ENCODE data around the gene DUSP9. TPM values are rescaled to one million over a fixed set of nuclear protein-coding genes. Genes with fewer than 3 reads are reported as not detected.

Gene DUSP9
- total RNA-seq, 3 donors from 2014 or later = not detected

GRCh38 chrX:153650959-153651358 is 4.0 kb downstream of the DUSP9 start:
- intact Hi-C loops (cut with DNase I, micrococcal nuclease) = no loop called here

GRCh38 chrX:153651540-153652079 is 4.6 kb downstream of the DUSP9 start:
- TF ChIP-seq CTCF (IDR thresholded peaks at IDR 0.05) = no peak
- intact Hi-C loops (cut with DNase I, micrococcal nuclease) = no loop called here
- Histone ChIP-seq H3K9me3 (no peaks in the 10 kb centered on the region), H3K4me3 (no peak overlapping the region), H3K4me1 (ENCODE audit: low read depth) (no peaks in the 10 kb centered on the region), H3K36me3 (ENCODE audit: low read depth) (no peaks in the 10 kb centered on the region)
- DNase-seq (no peak), ATAC-seq (peak; percentile 45)

More at GRCh38 chrX:153650959-153651358, 4.0 kb downstream of the DUSP9 start:
- H3K9me3 ChIP-seq = no peaks in the 10 kb centered on the region
- no peak overlapping the region for H3K4me3 ChIP-seq
- no peak for ATAC-seq
- TF ChIP-seq CTCF (IDR thresholded peaks at IDR 0.05) = no peak
- H3K4me1 ChIP-seq (ENCODE audit: low read depth) = no peaks in the 10 kb centered on the region
- DNase-seq = no peak
- H3K36me3 ChIP-seq (ENCODE audit: low read depth) = no peaks in the 10 kb centered on the region

- intact Hi-C loops (cut with DNase I, micrococcal nuclease) = no loop called here
- H3K4me1 ChIP-seq (ENCODE audit: low read depth) = no peaks in the 10 kb centered on the region
- no peaks in the 10 kb centered on the region for H3K36me3 ChIP-seq (ENCODE audit: low read depth)
- DNase-seq = no peak
- no peaks in the 10 kb centered on the region for H3K9me3 ChIP-seq
- no peak for TF ChIP-seq CTCF (IDR thresholded peaks at IDR 0.05)
- no peak for ATAC-seq
- H3K4me3 ChIP-seq = no peak overlapping the region
Observed at GRCh38 chrX:153653556-153653955, 6.6 kb downstream of the DUSP9 start.

GRCh38 chrX:153657161-153657560 is 10.2 kb downstream of the DUSP9 start:
- DNase-seq (no peak), ATAC-seq (no peak)
- Histone ChIP-seq H3K36me3 (ENCODE audit: low read depth) (no peaks in the 10 kb centered on the region), H3K4me1 (ENCODE audit: low read depth) (no peaks in the 10 kb centered on the region), H3K9me3 (no peaks in the 10 kb centered on the region), H3K4me3 (no peak overlapping the region)
- no peak for TF ChIP-seq CTCF (IDR thresholded peaks at IDR 0.05)
- intact Hi-C loops (cut with DNase I, micrococcal nuclease) = no loop called here

- ATAC-seq = no peak
- intact Hi-C loops (cut with DNase I, micrococcal nuclease) = no loop called here
- no peak for DNase-seq
Observed at GRCh38 chrX:153659268-153659667, 12.3 kb downstream of the DUSP9 start.

More at GRCh38 chrX:153659268-153659667, 12.3 kb downstream of the DUSP9 start:
- no peak overlapping the region for H3K4me3 ChIP-seq
- H3K9me3 ChIP-seq = no peaks in the 10 kb centered on the region
- no peaks in the 10 kb centered on the region for H3K4me1 ChIP-seq (ENCODE audit: low read depth)
- no peak for TF ChIP-seq CTCF (IDR thresholded peaks at IDR 0.05)
- no peaks in the 10 kb centered on the region for H3K36me3 ChIP-seq (ENCODE audit: low read depth)

Data from mucosa of descending colon (tissue), 3 donors.